ENCODE data around the gene OR56B4. TPM values are rescaled to one million over a fixed set of nuclear protein-coding genes. Genes with fewer than 3 reads are reported as not detected.

Gene OR56B4, protein sequence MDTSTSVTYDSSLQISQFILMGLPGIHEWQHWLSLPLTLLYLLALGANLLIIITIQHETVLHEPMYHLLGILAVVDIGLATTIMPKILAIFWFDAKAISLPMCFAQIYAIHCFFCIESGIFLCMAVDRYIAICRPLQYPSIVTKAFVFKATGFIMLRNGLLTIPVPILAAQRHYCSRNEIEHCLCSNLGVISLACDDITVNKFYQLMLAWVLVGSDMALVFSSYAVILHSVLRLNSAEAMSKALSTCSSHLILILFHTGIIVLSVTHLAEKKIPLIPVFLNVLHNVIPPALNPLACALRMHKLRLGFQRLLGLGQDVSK
- total RNA-seq = not detected in 2 replicates

GRCh38 chr11:6107384-6107783 lies at the start of gene OR56B4:
TSS of gene OR56B4 (plus strand) at chr11:6107684. CDS start at chr11:6107779, 95 bp downstream.

Other genes with a start within 250 kb of the OR56B4 start
- not detected in 2 replicates for gene OR52E8, start 250.0 kb upstream of the OR56B4 start, total RNA-seq
- not detected in 2 replicates for gene OR52E4, start 227.1 kb upstream of the OR56B4 start, total RNA-seq
- gene OR52E5, start 214.5 kb upstream of the OR56B4 start, total RNA-seq = not detected in 2 replicates
- not detected in 2 replicates for gene OR56A3, start 165.4 kb upstream of the OR56B4 start, total RNA-seq
- not detected in 2 replicates for gene OR56A5, start 139.2 kb upstream of the OR56B4 start, total RNA-seq
- gene OR52L1, start 120.7 kb upstream of the OR56B4 start, total RNA-seq = not detected in 2 replicates
- not detected in 2 replicates for gene OR56A4, start 100.7 kb upstream of the OR56B4 start, total RNA-seq
- 0.19 TPM in 1 of 2 replicates, not detected in the other for gene OR56A1, start 76.9 kb upstream of the OR56B4 start, total RNA-seq
- not detected in 2 replicates for gene OR52B2, start 62.6 kb downstream of the OR56B4 start, total RNA-seq
- gene OR52W1, start 91.5 kb downstream of the OR56B4 start, total RNA-seq = not detected in 2 replicates
- gene C11orf42, start 97.9 kb downstream of the OR56B4 start, total RNA-seq = not detected in 2 replicates
- 7.4 and 9.0 TPM in 2 replicates for gene FHIP1B, start 127.0 kb downstream of the OR56B4 start, total RNA-seq
- gene CNGA4, start 131.4 kb downstream of the OR56B4 start, total RNA-seq = not detected in 2 replicates
- gene CCKBR, start 152.2 kb downstream of the OR56B4 start, total RNA-seq = not detected in 2 replicates
- 39.6 and 119 TPM in 2 replicates for gene CAVIN3, start 212.8 kb downstream of the OR56B4 start, total RNA-seq